SK-N-MC (cell line): Measurements from ENCODE around the gene ASCC3.

Source experiments
- EZH2 ChIP-seq: fragments of 200-600 bp; sonication (generic); IDR thresholded peaks from one replicate; pipeline ENCODE4 v1.6.1; 2017; ENCODE audit warnings: antibody characterized with exemption
- FOXP2 ChIP-seq: optimal IDR thresholded peaks from 2 replicates; pipeline ENCODE3; 2011; ENCODE audit warnings: mild to moderate bottlenecking, moderate library complexity; ENCODE audit not compliant: insufficient read depth; ENCODE audit errors: extremely low read length, control extremely low read depth
- POLR2AphosphoS5 ChIP-seq: IDR thresholded peaks from 2 replicates; pipeline ENCODE4 v1.6.1; 2012; ENCODE audit warnings: mild to moderate bottlenecking, low read depth, low read length, borderline replicate concordance

GRCh38 chr6:100706491-100706890 lies 174.6 kb downstream of the ASCC3 start:
- TF ChIP-seq EZH2: no peak
- TF ChIP-seq POLR2AphosphoS5: no peak
- no peak for TF ChIP-seq FOXP2
